RPMI7951 (cell line): ENCODE measurements around the gene RGS19. TPM values are rescaled to one million over a fixed set of nuclear protein-coding genes. Genes with fewer than 3 reads are reported as not detected.
"Not testable (repeated sequence)": the region's sequence is repeated elsewhere in the genome, so short reads cannot be mapped to it uniquely, and the experiment has no call there.

Experiments
- DNase-seq: peaks from one replicate; pipeline ENCODE4 v3.0.0-alpha.2; 2012; ENCODE audit warnings: low read depth
- total RNA-seq: library from RNA; depleted of rRNA; stranded (reverse); fragments of >200 nt; shearing (Covaris generic); gene quantifications from 2 replicates; pipeline ENCODE4 v1.2.3, GENCODE V29; 2014; rRNA removed

The RGS19 gene, protein sequence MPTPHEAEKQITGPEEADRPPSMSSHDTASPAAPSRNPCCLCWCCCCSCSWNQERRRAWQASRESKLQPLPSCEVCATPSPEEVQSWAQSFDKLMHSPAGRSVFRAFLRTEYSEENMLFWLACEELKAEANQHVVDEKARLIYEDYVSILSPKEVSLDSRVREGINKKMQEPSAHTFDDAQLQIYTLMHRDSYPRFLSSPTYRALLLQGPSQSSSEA
- 18.9 and 22.0 TPM in 2 replicates for total RNA-seq

DNA sequence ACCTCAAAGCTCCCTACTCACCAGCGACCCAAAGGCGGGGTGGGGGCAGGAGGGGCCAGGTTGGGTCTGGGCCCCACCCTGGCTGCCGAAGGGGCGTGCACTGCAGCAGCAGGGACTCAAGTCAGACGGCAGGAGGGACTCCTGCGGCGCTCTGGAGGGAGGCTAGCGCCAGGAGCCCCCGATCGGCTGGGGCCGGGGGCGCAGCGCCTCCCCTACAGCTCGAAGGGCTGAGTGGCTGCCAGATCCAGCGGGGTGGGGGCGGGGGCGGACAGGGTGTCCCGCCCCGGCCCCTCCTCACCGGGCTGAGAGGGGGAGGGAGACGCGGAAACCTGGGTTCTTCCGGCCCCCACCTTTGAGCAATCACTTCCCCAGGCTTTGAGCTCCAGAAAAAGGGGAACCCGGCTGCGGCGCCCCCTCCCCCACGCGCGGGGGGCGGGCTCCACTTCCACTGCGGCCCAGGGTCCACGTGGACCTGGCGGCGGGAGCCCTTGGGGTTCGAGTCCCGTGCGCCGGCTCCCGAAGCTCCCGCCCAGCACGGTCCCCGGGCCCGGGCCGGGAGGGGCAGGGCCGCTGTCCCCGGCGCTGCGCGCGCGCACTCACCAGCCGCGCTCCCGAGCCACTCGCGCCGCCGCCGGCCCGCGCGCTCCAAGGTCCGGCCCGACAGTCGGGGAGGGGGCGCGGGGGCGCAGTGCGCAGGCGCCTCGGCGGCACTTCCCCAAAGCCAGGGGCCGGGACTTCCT, at the start of gene RGS19:
RGS19 (minus strand) TSS at position 246 of the 740 bp plus-strand sequence. CDS start 2,632 bp downstream, outside the sequence.
- DNase-seq, result peak; percentile 74

GRCh38 chr20:64123517-64123916, 44.2 kb upstream of the RGS19 start:
- DNase-seq, result not testable (repeated sequence)

DNA sequence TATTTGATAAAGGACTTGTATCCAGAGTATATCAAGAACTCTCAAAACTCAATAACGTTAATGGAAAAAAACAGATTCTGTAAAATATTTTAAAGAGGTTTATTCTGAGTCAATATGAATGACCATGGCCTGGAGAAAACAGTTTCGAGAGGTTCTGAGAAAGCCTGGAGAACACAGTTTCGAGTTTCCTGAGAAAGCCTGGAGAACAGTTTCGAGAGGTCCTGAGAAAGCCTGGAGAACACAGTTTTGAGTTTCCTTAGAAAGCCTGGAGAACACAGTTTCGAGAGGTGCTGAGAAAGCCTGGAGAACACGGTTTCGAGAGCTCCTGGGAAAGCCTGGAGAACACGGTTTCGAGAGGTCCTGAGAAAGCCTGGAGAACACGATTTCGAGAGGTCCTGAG, 43.6 kb upstream of the RGS19 start:
- not testable (repeated sequence) for DNase-seq

DNA sequence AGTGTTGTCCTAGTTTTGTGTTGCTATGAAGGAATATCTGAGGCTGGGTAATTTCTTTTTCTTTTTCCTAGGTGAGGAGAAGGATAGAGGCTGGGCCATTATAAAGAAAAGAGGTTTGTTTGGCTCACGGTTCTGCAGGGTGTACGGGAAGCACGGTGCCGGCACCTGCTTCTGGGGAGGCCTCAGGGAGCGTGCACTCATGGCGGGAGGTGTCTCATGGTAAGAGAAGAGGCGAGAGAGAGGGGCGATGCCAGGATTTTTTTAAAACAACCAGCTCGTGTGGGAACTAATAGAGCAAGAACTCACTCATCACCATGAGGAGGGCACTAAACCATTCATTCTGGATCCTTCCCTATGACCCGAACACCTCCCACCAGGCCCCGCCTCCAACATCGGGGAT, 42.3 kb upstream of the RGS19 start:
- no peak for DNase-seq

GRCh38 chr20:64119681-64120341, 40.5 kb upstream of the RGS19 start:
- DNase-seq, result no peak

DNA sequence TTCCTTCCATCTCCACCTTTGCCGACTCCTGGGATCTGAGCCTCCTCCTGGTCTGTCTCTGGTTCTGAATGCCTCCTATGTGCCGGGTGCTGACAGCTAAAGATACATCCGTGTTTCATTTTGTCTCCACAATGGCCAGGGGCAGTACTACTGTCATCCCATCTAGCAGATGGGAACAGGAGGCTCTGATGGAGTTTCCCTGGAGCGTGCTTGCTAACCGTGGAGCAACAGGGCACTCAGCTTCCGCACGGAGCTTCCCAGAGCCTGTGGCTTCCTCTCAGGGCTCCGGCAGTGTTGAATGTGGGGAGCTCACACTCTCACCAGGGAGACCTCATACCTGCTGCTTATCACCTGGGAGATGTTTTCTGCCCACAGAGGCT, 40.0 kb upstream of the RGS19 start:
- peak; percentile 18 for DNase-seq

GRCh38 chr20:64117432-64117777, 38.1 kb upstream of the RGS19 start:
- not testable (repeated sequence) for DNase-seq

DNA sequence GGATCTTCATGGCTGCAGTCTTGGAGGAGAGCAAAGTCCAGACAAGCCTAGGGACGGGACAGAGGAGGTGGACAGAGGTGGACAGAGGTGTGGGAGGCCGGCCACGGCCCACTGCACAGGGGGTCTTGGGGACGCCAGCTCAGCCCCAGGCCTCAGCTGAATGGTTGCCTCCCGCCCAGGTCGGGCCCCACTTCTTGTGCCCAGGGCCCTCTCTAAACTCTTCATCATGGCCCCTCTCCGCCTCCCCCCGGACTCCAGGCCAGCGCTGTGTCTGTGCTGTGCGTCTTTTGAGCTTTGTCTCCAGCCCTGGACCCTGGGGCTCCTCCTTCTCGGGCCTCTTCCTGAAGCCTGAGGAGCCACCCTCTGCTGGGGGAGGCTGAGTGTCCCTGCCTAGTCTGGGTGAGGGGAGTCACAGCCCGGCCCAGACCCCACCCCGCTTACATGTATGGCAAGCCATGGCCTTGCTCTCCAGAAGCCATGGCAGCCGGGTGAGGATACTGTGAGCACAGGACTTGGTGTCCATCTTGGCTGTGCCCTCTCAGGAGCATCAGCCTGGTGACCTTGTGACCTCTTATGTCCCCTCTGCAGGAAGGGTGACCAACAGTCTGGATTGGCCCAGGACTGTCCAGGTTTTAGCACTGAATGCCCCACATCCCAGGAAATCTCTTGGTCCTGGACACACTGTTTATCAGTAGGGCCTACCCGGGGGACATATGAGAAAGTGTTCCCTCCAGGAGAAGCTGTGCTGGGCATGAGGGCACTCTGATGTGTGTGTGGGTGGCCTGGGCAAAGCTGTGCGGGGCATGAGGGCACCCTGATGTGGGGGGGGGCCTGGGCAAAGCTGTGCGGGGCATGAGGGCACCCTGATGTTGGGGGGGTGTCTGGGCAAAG, 37.5 kb upstream of the RGS19 start:
- no peak for DNase-seq

GRCh38 chr20:64116016-64116415, 36.7 kb upstream of the RGS19 start:
- DNase-seq, result no peak

GRCh38 chr20:64115171-64115911, 36.0 kb upstream of the RGS19 start:
- DNase-seq, result no peak

DNA sequence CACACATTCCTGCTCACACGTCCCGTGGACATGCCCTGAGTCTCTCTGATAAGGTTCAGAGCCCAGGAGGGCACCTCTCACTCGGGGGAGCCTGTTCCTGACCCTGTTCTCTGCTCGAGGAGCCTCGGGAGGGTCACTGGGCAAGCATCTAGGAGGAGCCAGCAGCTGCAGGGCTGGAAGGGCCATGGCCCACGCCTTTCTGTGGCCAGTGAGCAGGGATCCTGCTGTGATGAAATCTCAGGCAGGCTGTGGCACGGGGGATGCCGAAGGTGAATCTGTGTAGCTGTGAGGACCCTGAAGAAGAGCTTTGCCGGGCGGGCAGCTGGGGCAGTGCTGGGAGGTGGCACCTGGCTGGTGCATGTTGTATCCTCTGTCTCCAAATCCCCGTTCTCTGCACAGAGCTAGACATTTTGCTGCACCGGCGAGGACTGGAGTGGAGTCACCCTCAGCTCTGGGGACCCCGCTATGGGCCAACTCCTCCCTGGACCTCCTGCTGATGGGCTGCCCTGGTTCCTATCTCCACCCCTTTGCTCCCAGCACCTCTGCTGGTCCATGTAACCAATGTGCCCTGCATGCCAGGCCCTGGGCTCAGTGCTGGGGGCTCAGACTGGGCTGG, 35.1 kb upstream of the RGS19 start:
- DNase-seq, result no peak

DNA sequence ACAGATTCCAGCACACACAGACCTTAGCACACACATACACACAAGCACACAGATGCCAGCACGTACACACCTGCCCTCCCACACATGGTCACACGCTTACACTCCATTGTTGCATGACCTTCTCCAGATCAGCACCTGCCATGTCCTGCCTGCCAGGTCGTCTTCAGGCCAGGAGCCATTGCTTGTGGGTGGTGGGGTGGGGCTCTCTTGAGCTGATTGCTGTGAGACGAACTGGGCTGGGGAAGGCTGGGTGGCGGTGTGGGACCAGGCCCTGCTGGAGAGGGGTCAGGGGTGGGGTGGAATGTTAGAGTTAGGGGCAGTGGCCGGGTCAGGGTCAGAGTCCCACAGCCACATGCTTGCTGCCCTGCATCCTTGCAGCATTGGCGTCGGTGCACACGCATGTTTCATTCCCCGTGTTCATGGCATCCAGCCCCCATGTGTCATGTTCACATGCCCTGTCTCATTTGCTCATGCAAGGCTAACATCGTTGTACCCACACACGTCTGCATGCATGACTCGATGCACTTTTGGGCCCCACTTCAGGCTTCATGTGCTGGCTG, 34.6 kb upstream of the RGS19 start:
- DNase-seq, result no peak

GRCh38 chr20:64113444-64113775, 34.1 kb upstream of the RGS19 start:
- DNase-seq, result no peak

GRCh38 chr20:64112691-64113443, 33.5 kb upstream of the RGS19 start:
- DNase-seq, result no peak

- DNase-seq, result no peak
Measured at GRCh38 chr20:64111841-64112641, 32.7 kb upstream of the RGS19 start.

- no peak for DNase-seq
Measured at GRCh38 chr20:64110411-64111068, 31.2 kb upstream of the RGS19 start.

- no peak for DNase-seq
Measured at GRCh38 chr20:64109831-64110391, 30.6 kb upstream of the RGS19 start.
